Esophagus (tissue), 2 donors: ENCODE measurements around the gene PLXNA2. TPM values are rescaled to one million over a fixed set of nuclear protein-coding genes. Genes with fewer than 3 reads are reported as not detected.

Experiments
- H3K27ac ChIP-seq, 2 donors: one replicate each; pipeline ENCODE4 v1.5.1; 2013; ENCODE audit warnings: low read depth in 2 of 2, mild to moderate bottlenecking in 2 of 2, inconsistent platforms in 1 of 2, low read length in 1 of 2, moderate library complexity in 1 of 2
- H3K27me3 ChIP-seq, 2 donors: one replicate each; pipeline ENCODE4 v1.6.1; 2013; ENCODE audit warnings: low read length in 2 of 2, control low read depth in 1 of 2, mild to moderate bottlenecking in 1 of 2; ENCODE audit not compliant: insufficient read depth in 2 of 2, control insufficient read depth in 1 of 2
- H3K36me3 ChIP-seq, 2 donors: one replicate each; pipeline ENCODE4 v1.6.1; 2013; ENCODE audit warnings: low read length in 1 of 2; ENCODE audit not compliant: control insufficient read depth in 2 of 2, insufficient read depth in 2 of 2
- H3K4me1 ChIP-seq, 2 donors: one replicate each; pipeline ENCODE4 v1.6.1; 2013; ENCODE audit warnings: low read length in 1 of 2; ENCODE audit not compliant: control insufficient read depth in 2 of 2, insufficient read depth in 2 of 2
- H3K4me3 ChIP-seq, 2 donors: one replicate each; pipeline ENCODE4 v1.5.1; 2013; ENCODE audit warnings: low read length in 2 of 2, mild to moderate bottlenecking in 2 of 2, low read depth in 1 of 2, moderate library complexity in 1 of 2
- H3K9me3 ChIP-seq, 2 donors: one replicate each; pipeline ENCODE4 v1.6.1; 2013; ENCODE audit warnings: mild to moderate bottlenecking in 2 of 2, low read depth in 1 of 2, low read length in 1 of 2, moderate library complexity in 1 of 2; ENCODE audit not compliant: control insufficient read depth in 2 of 2, insufficient read depth in 1 of 2
- WGBS, 2 donors: extraction: QIAGEN DNeasy Blood & Tissue Kit; methylation state at CpG; one replicate each; pipeline ENCODE4 v1.1.7; 2013; 5-methylcytosine and 5-hydroxymethylcytosine counted together
- polyA plus RNA-seq, 2 donors: library from polyadenylated mRNA; stranded (reverse); fragments of 200-250 nt; gene quantifications; one replicate each; pipeline ENCODE4 v1.2.3, GENCODE V29; 2013
- donor health status: healthy with polysubstance abuse.
- donor health status: Bipolar disorder and iron deficiency.

Gene PLXNA2
- polyA plus RNA-seq, 2 donors: 12.6 to 25.5 TPM

- no peaks in the 10 kb centered on the region for H3K27me3 ChIP-seq
- no peak overlapping the region for H3K27ac ChIP-seq
- WGBS, 2 donors: 60 to 67% methylated on average over 1 of the region's 1 CpG
- no peak overlapping the region for H3K4me3 ChIP-seq
- H3K9me3 ChIP-seq: no peaks in the 10 kb centered on the region
- peaks cover 0 to 2% of the 10 kb centered on the region in 2 donors for H3K4me1 ChIP-seq
- peaks cover 10 to 11% of the 10 kb centered on the region in 2 donors for H3K36me3 ChIP-seq
These were observed 155.0 kb downstream of the PLXNA2 start for GRCh38 chr1:208089149-208089548.

- Histone ChIP-seq H3K9me3 (no peaks in the 10 kb centered on the region), H3K4me3 (no peak overlapping the region), H3K27ac (no peak overlapping the region), H3K36me3 (peaks cover 10 to 13% of the 10 kb centered on the region in 2 donors), H3K27me3 (no peaks in the 10 kb centered on the region), H3K4me1 (peaks cover 0 to 2% of the 10 kb centered on the region in 2 donors)
- WGBS, 2 donors: 89 to 90% methylated on average over 4 of the region's 4 CpGs
These were observed 155.9 kb downstream of the PLXNA2 start for GRCh38 chr1:208088319-208088718.

GRCh38 chr1:208085655-208086515 lies 158.3 kb downstream of the PLXNA2 start:
- peak overlapping the region in 1 of 2 donors; percentile 20 for H3K27ac ChIP-seq
- 56 to 66% methylated on average over 6 of the region's 6 CpGs for WGBS, 2 donors
- peaks cover 0 to 2% of the 10 kb centered on the region in 2 donors for H3K4me1 ChIP-seq
- peaks cover 5 to 13% of the 10 kb centered on the region in 2 donors for H3K36me3 ChIP-seq
- no peaks in the 10 kb centered on the region for H3K27me3 ChIP-seq
- H3K9me3 ChIP-seq: no peaks in the 10 kb centered on the region
- H3K4me3 ChIP-seq: no peak overlapping the region

- no peaks in the 10 kb centered on the region for H3K4me1 ChIP-seq
- H3K27ac ChIP-seq: no peak overlapping the region
- H3K4me3 ChIP-seq: no peak overlapping the region
- peaks cover 5 to 13% of the 10 kb centered on the region in 2 donors for H3K36me3 ChIP-seq
- H3K27me3 ChIP-seq: no peaks in the 10 kb centered on the region
- WGBS, 2 donors: 89 to 93% methylated on average over 7 of the region's 7 CpGs
- H3K9me3 ChIP-seq: no peaks in the 10 kb centered on the region
These were observed 159.4 kb downstream of the PLXNA2 start for GRCh38 chr1:208084764-208085163.

- H3K27ac ChIP-seq: no peak overlapping the region
- H3K9me3 ChIP-seq: no peaks in the 10 kb centered on the region
- H3K27me3 ChIP-seq: no peaks in the 10 kb centered on the region
- H3K4me3 ChIP-seq: no peak overlapping the region
- H3K4me1 ChIP-seq: no peaks in the 10 kb centered on the region
- 95% methylated on average over 16 of the region's 16 CpGs for WGBS, 2 donors
- H3K36me3 ChIP-seq: peaks cover 2 to 15% of the 10 kb centered on the region in 2 donors
These were observed 160.0 kb downstream of the PLXNA2 start for GRCh38 chr1:208084220-208084619.

GRCh38 chr1:208083715-208084085 lies 160.5 kb downstream of the PLXNA2 start:
- H3K4me3 ChIP-seq: no peak overlapping the region
- H3K36me3 ChIP-seq: peaks cover 0 to 20% of the 10 kb centered on the region in 2 donors
- 92 to 98% methylated on average over 2 of the region's 2 CpGs for WGBS, 2 donors
- no peak overlapping the region for H3K27ac ChIP-seq
- H3K9me3 ChIP-seq: no peaks in the 10 kb centered on the region
- no peaks in the 10 kb centered on the region for H3K27me3 ChIP-seq
- H3K4me1 ChIP-seq: no peaks in the 10 kb centered on the region

GRCh38 chr1:208083016-208083714 lies 161.0 kb downstream of the PLXNA2 start:
- Histone ChIP-seq H3K4me3 (no peak overlapping the region), H3K4me1 (no peaks in the 10 kb centered on the region), H3K27ac (no peak overlapping the region), H3K9me3 (no peaks in the 10 kb centered on the region), H3K27me3 (no peaks in the 10 kb centered on the region), H3K36me3 (peaks cover 0 to 21% of the 10 kb centered on the region in 2 donors)
- 87 to 90% methylated on average over 16 of the region's 16 CpGs for WGBS, 2 donors

GRCh38 chr1:208081972-208082371 lies 162.2 kb downstream of the PLXNA2 start:
- H3K4me3 ChIP-seq: no peak overlapping the region
- H3K27ac ChIP-seq: no peak overlapping the region
- 86 to 87% methylated on average over 12 of the region's 12 CpGs for WGBS, 2 donors
- no peaks in the 10 kb centered on the region for H3K27me3 ChIP-seq
- no peaks in the 10 kb centered on the region for H3K9me3 ChIP-seq
- peaks cover 0 to 24% of the 10 kb centered on the region in 2 donors for H3K36me3 ChIP-seq
- no peaks in the 10 kb centered on the region for H3K4me1 ChIP-seq

GRCh38 chr1:208080396-208081286 lies 163.5 kb downstream of the PLXNA2 start:
- Histone ChIP-seq H3K9me3 (no peaks in the 10 kb centered on the region), H3K4me1 (no peaks in the 10 kb centered on the region), H3K36me3 (peaks cover 0 to 25% of the 10 kb centered on the region in 2 donors), H3K27ac (no peak overlapping the region), H3K4me3 (no peak overlapping the region), H3K27me3 (no peaks in the 10 kb centered on the region)
- 81 to 83% methylated on average over 11 of the region's 11 CpGs for WGBS, 2 donors
